HPDE6-E6E7 (cell line): ENCODE results near the gene TMEM179B.

Experiments used
- DNase-seq: peaks from one replicate; pipeline ENCODE4 v3.0.0; 2011; ENCODE audit warnings: missing footprints; ENCODE audit errors: extremely low spot score

Gene TMEM179B

DNA sequence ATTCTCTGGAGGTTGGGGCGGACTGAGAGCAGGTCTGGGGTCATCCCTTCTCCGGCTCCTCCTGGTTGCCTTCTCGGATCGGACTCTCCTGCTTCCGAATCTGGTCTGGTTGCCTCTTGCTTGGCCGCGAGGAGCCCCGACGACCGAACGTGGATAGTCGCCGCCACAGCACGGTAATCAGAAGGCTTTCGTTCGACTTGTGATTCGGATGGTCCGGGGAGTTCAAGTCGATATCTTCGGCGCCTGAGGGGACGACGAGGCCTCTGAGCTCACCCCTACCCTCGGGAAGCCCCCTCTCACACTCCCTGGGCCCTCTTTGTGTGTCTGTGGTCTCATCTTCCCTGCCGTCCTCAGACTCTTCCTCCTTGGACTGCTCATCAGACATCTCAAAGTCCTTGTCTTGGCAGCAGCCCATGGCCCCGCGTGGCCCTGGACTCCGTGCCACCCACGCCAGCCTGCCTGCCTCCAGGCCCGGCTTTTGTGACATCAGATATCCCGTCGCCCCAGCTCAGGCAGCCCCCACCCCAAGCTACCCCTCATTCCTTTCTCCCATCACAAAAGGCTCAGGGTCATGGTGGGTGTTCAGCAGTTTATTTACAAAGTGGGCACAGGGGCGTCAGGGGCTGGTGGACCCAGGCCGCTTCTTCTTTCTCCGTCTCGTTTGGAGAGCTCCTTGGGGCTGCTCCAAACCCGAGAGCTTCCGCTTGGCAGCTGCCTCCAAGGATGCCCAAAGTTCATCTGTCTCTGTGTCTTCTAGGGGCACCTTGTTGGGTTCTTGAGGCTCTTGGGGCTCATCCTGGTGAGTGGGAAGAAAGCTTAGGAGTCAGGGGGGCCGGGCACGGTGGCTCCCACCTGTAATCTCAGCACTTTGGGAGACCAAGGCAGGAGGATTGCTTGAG, 45.4 kb downstream of the TMEM179B start, which contains the start of gene TEX54:
Gene TEX54, minus strand, starts transcription at position 506 of the 899 bp plus-strand sequence.
- peak; percentile 16 for DNase-seq

DNA sequence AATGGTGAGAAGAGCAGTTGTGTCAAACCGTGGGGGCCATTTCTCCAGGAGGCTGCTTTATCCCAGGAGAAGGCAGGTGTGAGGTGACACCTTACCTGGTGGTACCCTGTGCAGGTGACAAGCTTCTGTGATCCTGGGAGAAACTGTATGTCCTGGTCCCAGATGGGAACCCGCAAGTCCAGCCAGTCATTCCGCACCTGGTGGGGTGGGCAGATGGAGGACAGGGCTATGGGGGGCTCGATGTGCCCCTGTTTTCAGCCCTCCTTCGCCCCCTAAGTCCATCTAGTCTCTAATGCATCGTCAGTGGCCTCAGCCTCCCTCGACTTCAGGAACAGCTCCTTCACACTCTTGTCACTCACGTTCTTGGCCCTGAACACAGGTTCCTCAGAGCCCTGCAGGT, 48.1 kb downstream of the TMEM179B start:
- DNase-seq = no peak

DNA sequence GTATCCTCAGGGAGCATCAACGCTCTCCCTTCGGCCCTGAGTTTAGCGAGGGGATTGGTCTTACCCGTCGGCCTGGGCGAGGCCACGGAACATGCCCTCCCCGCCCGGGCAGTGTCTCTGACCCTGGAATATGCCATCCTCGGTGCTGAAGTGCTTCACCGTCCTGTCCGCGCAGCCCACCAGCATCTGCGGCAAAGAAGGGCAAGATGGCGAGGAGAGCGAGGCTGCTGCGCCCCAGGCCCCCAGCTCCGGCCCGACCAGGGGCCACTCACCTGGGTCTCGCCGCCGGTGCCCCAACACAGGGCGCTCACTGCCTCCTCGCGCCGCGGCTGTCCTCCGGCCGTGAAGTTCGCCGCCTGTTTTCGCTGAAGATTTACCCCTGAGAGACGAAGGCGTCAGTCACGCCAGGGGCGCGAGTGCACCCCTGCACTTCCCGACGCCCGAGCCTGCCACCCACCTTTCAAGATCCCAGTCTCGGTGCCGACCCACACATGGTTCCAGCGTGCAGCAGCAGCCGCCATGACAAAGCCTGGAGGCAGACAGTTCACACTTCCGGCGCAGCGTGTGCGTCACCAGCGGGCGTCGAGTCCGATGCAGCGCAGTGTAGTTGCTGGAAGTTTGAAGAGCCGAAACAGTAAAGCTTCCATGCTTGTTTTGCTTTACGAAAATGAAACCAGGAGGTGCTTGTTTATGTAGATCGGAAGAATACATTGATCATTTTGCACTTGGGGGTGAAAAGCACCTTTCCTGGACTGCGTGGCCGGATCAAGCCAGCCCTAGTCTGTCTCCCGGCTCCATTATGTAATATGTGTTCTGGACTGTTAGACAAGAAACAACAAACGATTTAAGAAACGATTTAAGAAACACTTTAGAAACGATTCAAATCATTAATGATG, 52.1 kb downstream of the TMEM179B start, which contains the start of gene WDR74:
Gene WDR74, minus strand, starts transcription at position 541 of the 896 bp plus-strand sequence. Its CDS starts 20 bp downstream, at position 521.
- peak; percentile 83 for DNase-seq
